Measurements from ENCODE around the gene TRPM1. TPM values are rescaled to one million over a fixed set of nuclear protein-coding genes. Genes with fewer than 3 reads are reported as not detected.

Gene TRPM1
- total RNA-seq, 3 donors from 2014 or later: not detected

- Histone ChIP-seq H3K27me3 (no peaks in the 10 kb centered on the region), H3K27ac (no peak overlapping the region), H3K36me3 (no peaks in the 10 kb centered on the region), H3K4me1 (no peaks in the 10 kb centered on the region), H3K9me3 (no peaks in the 10 kb centered on the region), H3K4me3 (no peak overlapping the region)
- intact Hi-C loops (cut with DNase I; ENCODE audit: low total_unique reads): no loop called here
- no peak for TF ChIP-seq POLR2A (IDR thresholded peaks at IDR 0.05)
- no peak for TF ChIP-seq POLR2AphosphoS5 (IDR thresholded peaks at IDR 0.05)
- no peak for TF ChIP-seq CTCF (IDR thresholded peaks at IDR 0.05)
- no peak for DNase-seq (ENCODE audit: low spot score in 2 of 2)
Measured at GRCh38 chr15:31102374-31103342, 1.1 kb upstream of the TRPM1 start.

GRCh38 chr15:31102039-31102321 lies 455 bp upstream of the TRPM1 start:
- no peaks in the 10 kb centered on the region for H3K27me3 ChIP-seq
- H3K4me3 ChIP-seq: no peak overlapping the region
- H3K36me3 ChIP-seq: no peaks in the 10 kb centered on the region
- no peak overlapping the region for H3K27ac ChIP-seq
- DNase-seq (ENCODE audit: low spot score in 2 of 2): no peak
- H3K9me3 ChIP-seq: no peaks in the 10 kb centered on the region
- TF ChIP-seq POLR2A (IDR thresholded peaks at IDR 0.05) (no peak), CTCF (IDR thresholded peaks at IDR 0.05) (no peak), POLR2AphosphoS5 (IDR thresholded peaks at IDR 0.05) (no peak)
- intact Hi-C loops (cut with DNase I; ENCODE audit: low total_unique reads): no loop called here
- no peaks in the 10 kb centered on the region for H3K4me1 ChIP-seq

GRCh38 chr15:31100738-31101137 lies 787 bp downstream of the TRPM1 start:
- intact Hi-C loops (cut with DNase I; ENCODE audit: low total_unique reads): no loop called here

GRCh38 chr15:31098953-31099740 lies 2.4 kb downstream of the TRPM1 start:
- DNase-seq (ENCODE audit: low spot score in 2 of 2): no peak
- H3K4me3 ChIP-seq: no peak overlapping the region
- no peaks in the 10 kb centered on the region for H3K4me1 ChIP-seq
- no peaks in the 10 kb centered on the region for H3K36me3 ChIP-seq
- H3K27ac ChIP-seq: no peak overlapping the region
- TF ChIP-seq POLR2A (IDR thresholded peaks at IDR 0.05): no peak
- no peak for TF ChIP-seq POLR2AphosphoS5 (IDR thresholded peaks at IDR 0.05)
- no peak for TF ChIP-seq CTCF (IDR thresholded peaks at IDR 0.05)
- H3K27me3 ChIP-seq: no peaks in the 10 kb centered on the region
- intact Hi-C loops (cut with DNase I; ENCODE audit: low total_unique reads): no loop called here
- no peaks in the 10 kb centered on the region for H3K9me3 ChIP-seq

More at GRCh38 chr15:31100738-31101137, 787 bp downstream of the TRPM1 start:
- H3K4me1 ChIP-seq: no peaks in the 10 kb centered on the region
- H3K4me3 ChIP-seq: no peak overlapping the region
- H3K9me3 ChIP-seq: no peaks in the 10 kb centered on the region
- no peaks in the 10 kb centered on the region for H3K27me3 ChIP-seq
- H3K36me3 ChIP-seq: no peaks in the 10 kb centered on the region
- no peak overlapping the region for H3K27ac ChIP-seq
- no peak for DNase-seq (ENCODE audit: low spot score in 2 of 2)
- TF ChIP-seq CTCF (IDR thresholded peaks at IDR 0.05) (no peak), POLR2AphosphoS5 (IDR thresholded peaks at IDR 0.05) (no peak), POLR2A (IDR thresholded peaks at IDR 0.05) (no peak)

- Histone ChIP-seq H3K4me1 (no peaks in the 10 kb centered on the region), H3K4me3 (no peak overlapping the region), H3K9me3 (no peaks in the 10 kb centered on the region), H3K36me3 (no peaks in the 10 kb centered on the region), H3K27me3 (no peaks in the 10 kb centered on the region), H3K27ac (no peak overlapping the region)
- TF ChIP-seq POLR2AphosphoS5 (IDR thresholded peaks at IDR 0.05): no peak
- no peak for TF ChIP-seq CTCF (IDR thresholded peaks at IDR 0.05)
- no peak for TF ChIP-seq POLR2A (IDR thresholded peaks at IDR 0.05)
- no peak for DNase-seq (ENCODE audit: low spot score in 2 of 2)
- intact Hi-C loops (cut with DNase I; ENCODE audit: low total_unique reads): no loop called here
Measured at GRCh38 chr15:31098491-31098917, 3.0 kb downstream of the TRPM1 start.
